Measurements from ENCODE around the gene ZC3H7B.
"Not testable (repeated sequence)": the region's sequence is repeated elsewhere in the genome, so short reads cannot be mapped to it uniquely, and the experiment has no call there.

ZC3H7B gene

GRCh38 chr22:41301085-41302020 is at the start of gene ZC3H7B:
Gene ZC3H7B, plus strand, starts transcription at chr22:41301525. Its CDS starts 19,136 bp downstream, at chr22:41320661.
- no peaks in the 10 kb centered on the region for H3K9me3 Mint-ChIP-seq
- H3K36me3 Mint-ChIP-seq (ENCODE audit: low read depth) = peaks cover 12% of the 10 kb centered on the region
- peak within 1 kb of the TSS; percentile 78 for H3K4me3 Mint-ChIP-seq
- H3K4me1 Mint-ChIP-seq (ENCODE audit: low read depth) = peaks cover 28% of the 10 kb centered on the region
- no peaks in the 10 kb centered on the region for H3K27me3 Mint-ChIP-seq
- peak within 1 kb of the TSS; percentile 80 for H3K27ac Mint-ChIP-seq
- intact Hi-C loops (cut with micrococcal nuclease) = loop anchor here (1.0 kb wide), 1 partner anchor 16 kb away; no protein-coding TSS in a partner anchor

- Mint-ChIP-seq H3K36me3 (ENCODE audit: low read depth) (peaks cover 100% of the 10 kb centered on the region), H3K9me3 (no peaks in the 10 kb centered on the region), H3K27ac (no peak overlapping the region), H3K4me3 (no peak overlapping the region), H3K4me1 (ENCODE audit: low read depth) (peaks cover 11% of the 10 kb centered on the region), H3K27me3 (no peaks in the 10 kb centered on the region)
- intact Hi-C loops (cut with micrococcal nuclease) = no loop called here
Measured at GRCh38 chr22:41252365-41252764, 49.0 kb upstream of the ZC3H7B start.

- no peaks in the 10 kb centered on the region for H3K9me3 Mint-ChIP-seq
- peak overlapping the region; percentile 33 for H3K27ac Mint-ChIP-seq
- intact Hi-C loops (cut with micrococcal nuclease) = no loop called here
- H3K4me3 Mint-ChIP-seq = no peak overlapping the region
- peaks cover 100% of the 10 kb centered on the region for H3K36me3 Mint-ChIP-seq (ENCODE audit: low read depth)
- no peaks in the 10 kb centered on the region for H3K27me3 Mint-ChIP-seq
- H3K4me1 Mint-ChIP-seq (ENCODE audit: low read depth) = peaks cover 11% of the 10 kb centered on the region
Measured at GRCh38 chr22:41254230-41254629, 47.1 kb upstream of the ZC3H7B start.

- Mint-ChIP-seq H3K4me3 (no peak overlapping the region), H3K4me1 (ENCODE audit: low read depth) (peaks cover 11% of the 10 kb centered on the region), H3K27me3 (no peaks in the 10 kb centered on the region), H3K9me3 (no peaks in the 10 kb centered on the region), H3K36me3 (ENCODE audit: low read depth) (peaks cover 100% of the 10 kb centered on the region), H3K27ac (no peak overlapping the region)
- intact Hi-C loops (cut with micrococcal nuclease) = no loop called here
Measured at GRCh38 chr22:41256254-41257253, 44.8 kb upstream of the ZC3H7B start.

- Mint-ChIP-seq H3K27me3 (no peaks in the 10 kb centered on the region), H3K36me3 (ENCODE audit: low read depth) (peaks cover 100% of the 10 kb centered on the region), H3K4me3 (no peak overlapping the region), H3K4me1 (ENCODE audit: low read depth) (peaks cover 18% of the 10 kb centered on the region), H3K9me3 (no peaks in the 10 kb centered on the region), H3K27ac (no peak overlapping the region)
- intact Hi-C loops (cut with micrococcal nuclease) = no loop called here
Measured at GRCh38 chr22:41257696-41258095, 43.6 kb upstream of the ZC3H7B start.

GRCh38 chr22:41259756-41260155 is 41.6 kb upstream of the ZC3H7B start:
- H3K36me3 Mint-ChIP-seq (ENCODE audit: low read depth) = peaks cover 100% of the 10 kb centered on the region
- H3K9me3 Mint-ChIP-seq; H3K27ac Mint-ChIP-seq; H3K27me3 Mint-ChIP-seq; H3K4me3 Mint-ChIP-seq; intact Hi-C loops (cut with micrococcal nuclease): not testable (repeated sequence)
- peaks cover 12% of the 10 kb centered on the region for H3K4me1 Mint-ChIP-seq (ENCODE audit: low read depth)

GRCh38 chr22:41260871-41261270 is 40.5 kb upstream of the ZC3H7B start:
- no peaks in the 10 kb centered on the region for H3K9me3 Mint-ChIP-seq
- no peak overlapping the region for H3K27ac Mint-ChIP-seq
- H3K4me3 Mint-ChIP-seq = no peak overlapping the region
- intact Hi-C loops (cut with micrococcal nuclease) = no loop called here
- H3K27me3 Mint-ChIP-seq = no peaks in the 10 kb centered on the region
- H3K36me3 Mint-ChIP-seq (ENCODE audit: low read depth) = peaks cover 100% of the 10 kb centered on the region
- H3K4me1 Mint-ChIP-seq (ENCODE audit: low read depth) = peaks cover 13% of the 10 kb centered on the region

- intact Hi-C loops (cut with micrococcal nuclease) = no loop called here
- peaks cover 20% of the 10 kb centered on the region for H3K4me1 Mint-ChIP-seq (ENCODE audit: low read depth)
- H3K27ac Mint-ChIP-seq = no peak overlapping the region
- no peaks in the 10 kb centered on the region for H3K9me3 Mint-ChIP-seq
- H3K36me3 Mint-ChIP-seq (ENCODE audit: low read depth) = peaks cover 100% of the 10 kb centered on the region
- no peaks in the 10 kb centered on the region for H3K27me3 Mint-ChIP-seq
- H3K4me3 Mint-ChIP-seq = no peak overlapping the region
Measured at GRCh38 chr22:41261541-41262249, 39.6 kb upstream of the ZC3H7B start.

GRCh38 chr22:41262250-41262765 is 39.0 kb upstream of the ZC3H7B start:
- Mint-ChIP-seq H3K36me3 (ENCODE audit: low read depth) (peaks cover 100% of the 10 kb centered on the region), H3K4me1 (ENCODE audit: low read depth) (peaks cover 20% of the 10 kb centered on the region), H3K9me3 (no peaks in the 10 kb centered on the region), H3K4me3 (no peak overlapping the region), H3K27me3 (no peaks in the 10 kb centered on the region), H3K27ac (no peak overlapping the region)
- intact Hi-C loops (cut with micrococcal nuclease) = no loop called here

- Mint-ChIP-seq H3K9me3 (no peaks in the 10 kb centered on the region), H3K36me3 (ENCODE audit: low read depth) (peaks cover 100% of the 10 kb centered on the region), H3K4me3 (no peak overlapping the region), H3K27me3 (no peaks in the 10 kb centered on the region), H3K4me1 (ENCODE audit: low read depth) (peaks cover 20% of the 10 kb centered on the region), H3K27ac (no peak overlapping the region)
- intact Hi-C loops (cut with micrococcal nuclease) = no loop called here
Measured at GRCh38 chr22:41263704-41264103, 37.6 kb upstream of the ZC3H7B start.

GRCh38 chr22:41264408-41264941 is 36.9 kb upstream of the ZC3H7B start:
- H3K4me3 Mint-ChIP-seq = no peak overlapping the region
- peaks cover 100% of the 10 kb centered on the region for H3K36me3 Mint-ChIP-seq (ENCODE audit: low read depth)
- H3K4me1 Mint-ChIP-seq (ENCODE audit: low read depth) = peaks cover 20% of the 10 kb centered on the region
- H3K27ac Mint-ChIP-seq = no peak overlapping the region
- no peaks in the 10 kb centered on the region for H3K9me3 Mint-ChIP-seq
- intact Hi-C loops (cut with micrococcal nuclease) = no loop called here
- no peaks in the 10 kb centered on the region for H3K27me3 Mint-ChIP-seq

GRCh38 chr22:41267958-41268357 is 33.4 kb upstream of the ZC3H7B start:
- peaks cover 13% of the 10 kb centered on the region for H3K4me1 Mint-ChIP-seq (ENCODE audit: low read depth)
- no peaks in the 10 kb centered on the region for H3K9me3 Mint-ChIP-seq
- intact Hi-C loops (cut with micrococcal nuclease) = no loop called here
- H3K36me3 Mint-ChIP-seq (ENCODE audit: low read depth) = peaks cover 100% of the 10 kb centered on the region
- no peak overlapping the region for H3K27ac Mint-ChIP-seq
- H3K4me3 Mint-ChIP-seq = no peak overlapping the region
- H3K27me3 Mint-ChIP-seq = no peaks in the 10 kb centered on the region

- H3K4me1 Mint-ChIP-seq (ENCODE audit: low read depth) = no peaks in the 10 kb centered on the region
- H3K9me3 Mint-ChIP-seq = no peaks in the 10 kb centered on the region
- H3K27me3 Mint-ChIP-seq = no peaks in the 10 kb centered on the region
- no peak overlapping the region for H3K4me3 Mint-ChIP-seq
- intact Hi-C loops (cut with micrococcal nuclease) = no loop called here
- no peak overlapping the region for H3K27ac Mint-ChIP-seq
- peaks cover 100% of the 10 kb centered on the region for H3K36me3 Mint-ChIP-seq (ENCODE audit: low read depth)
Measured at GRCh38 chr22:41271787-41272186, 29.5 kb upstream of the ZC3H7B start.

All from dendritic cell treated with granulocyte-macrophage colony-stimulating factor and Interleukin-4, amounts not matched to agents 40 ng/mL and 50 ng/mL, for 4 days (primary cell).